Loucy (cell line): Measurements from ENCODE around the gene TDRD10.

Experiments
- H2AFZ ChIP-seq: fragments of 200-600 bp; sonication (generic); 2 replicates; pipeline ENCODE4 v1.6.0; 2016; ENCODE audit warnings: antibody characterized with exemption, mild to moderate bottlenecking, low read length, moderate library complexity
- H3F3A ChIP-seq: fragments of 200-600 bp; 2 replicates; pipeline ENCODE4 v1.6.0; 2016; ENCODE audit warnings: antibody characterized with exemption, low read depth, mild to moderate bottlenecking
- H3K27me3 ChIP-seq: fragments of 200-600 bp; sonication (generic); 2 replicates; pipeline ENCODE4 v1.6.1; 2014; ENCODE audit warnings: low read length, mild to moderate bottlenecking; ENCODE audit not compliant: insufficient read depth, poor library complexity, severe bottlenecking
- H3K36me3 ChIP-seq: fragments of 200-600 bp; sonication (generic); 2 replicates; pipeline ENCODE4 v1.6.1; 2016; ENCODE audit warnings: low read length; ENCODE audit not compliant: insufficient read depth
- H3K4me1 ChIP-seq: fragments of 200-600 bp; sonication (generic); 2 replicates; pipeline ENCODE4 v1.5.1; 2014; ENCODE audit warnings: low read length, mild to moderate bottlenecking; ENCODE audit not compliant: insufficient read depth, poor library complexity, severe bottlenecking
- H3K4me2 ChIP-seq: fragments of 200-600 bp; sonication (generic); 2 replicates; pipeline ENCODE4 v1.6.0; 2014; ENCODE audit warnings: antibody characterized with exemption, low read length, low read depth, mild to moderate bottlenecking; ENCODE audit not compliant: poor library complexity, severe bottlenecking
- H3K4me3 ChIP-seq: fragments of 200-600 bp; sonication (generic); 2 replicates; pipeline ENCODE4 v1.5.1; 2014; ENCODE audit warnings: low read length, mild to moderate bottlenecking, mixed read lengths; ENCODE audit not compliant: poor library complexity, severe bottlenecking
- H3K79me2 ChIP-seq: fragments of 200-600 bp; sonication (generic); 2 replicates; pipeline ENCODE4 v1.6.1; 2014; ENCODE audit warnings: low read length; ENCODE audit not compliant: insufficient read depth
- H3K9ac ChIP-seq: fragments of 200-600 bp; sonication (generic); 2 replicates; pipeline ENCODE4 v1.6.0; 2014; ENCODE audit warnings: mild to moderate bottlenecking, low read depth, low read length, moderate library complexity; ENCODE audit not compliant: poor library complexity, severe bottlenecking
- H3K9me2 ChIP-seq: fragments of 200-600 bp; sonication (generic); replicated peaks from 2 replicates; pipeline ENCODE4 v1.6.1; 2016; ENCODE audit warnings: low read depth, low read length, mixed read lengths
- H3K9me3 ChIP-seq: fragments of 200-600 bp; sonication (generic); 2 replicates; pipeline ENCODE4 v1.6.1; 2014; ENCODE audit warnings: mild to moderate bottlenecking, antibody characterized with exemption, low read length, low read depth; ENCODE audit not compliant: insufficient read depth
- H4K20me1 ChIP-seq: fragments of 200-600 bp; sonication (generic); 2 replicates; pipeline ENCODE4 v1.6.0; 2014; ENCODE audit warnings: antibody characterized with exemption, low read length, mild to moderate bottlenecking; ENCODE audit not compliant: insufficient read depth, poor library complexity, severe bottlenecking
- EZH2phosphoT487 ChIP-seq: fragments of 200-600 bp; IDR thresholded peaks from 2 replicates; pipeline ENCODE4 v1.6.1; 2018; ENCODE audit warnings: antibody characterized with exemption, mild to moderate bottlenecking, moderate library complexity, borderline replicate concordance
- TF ChIP-seq, protein P1 (sequence below): fragments of 200-600 bp; sonication (generic); conservative IDR thresholded peaks from 2 replicates; pipeline ENCODE4 v1.5.1; 2014; ENCODE audit warnings: mild to moderate bottlenecking, antibody characterized with exemption, low read length

The TDRD10 gene

DNA sequence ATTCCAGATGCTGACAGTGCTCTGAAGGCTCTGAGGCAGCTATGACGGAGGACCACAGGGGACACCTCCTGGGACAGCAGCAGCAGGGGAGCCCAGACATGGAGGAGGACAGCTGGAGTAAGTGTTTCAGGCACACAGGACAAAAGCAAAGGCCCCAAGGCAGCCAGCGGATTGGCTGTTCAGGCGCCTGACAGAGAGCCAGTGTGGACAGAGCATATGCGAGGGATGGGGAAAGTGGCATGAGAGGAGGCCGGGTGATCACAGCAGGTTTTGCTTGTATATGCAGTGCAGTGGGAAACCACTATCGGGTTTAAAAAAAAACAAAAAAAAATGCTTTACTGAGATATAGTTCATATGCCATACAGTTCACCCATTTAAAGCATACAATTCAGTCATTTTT is 84.6 kb downstream of the TDRD10 start:
- no peaks in the 10 kb centered on the region for H3K9me3 ChIP-seq
- H3K79me2 ChIP-seq = no peaks in the 10 kb centered on the region
- H3K27me3 ChIP-seq = no peaks in the 10 kb centered on the region
- H3K4me2 ChIP-seq = no peak overlapping the region
- TF ChIP-seq, protein P1, sequence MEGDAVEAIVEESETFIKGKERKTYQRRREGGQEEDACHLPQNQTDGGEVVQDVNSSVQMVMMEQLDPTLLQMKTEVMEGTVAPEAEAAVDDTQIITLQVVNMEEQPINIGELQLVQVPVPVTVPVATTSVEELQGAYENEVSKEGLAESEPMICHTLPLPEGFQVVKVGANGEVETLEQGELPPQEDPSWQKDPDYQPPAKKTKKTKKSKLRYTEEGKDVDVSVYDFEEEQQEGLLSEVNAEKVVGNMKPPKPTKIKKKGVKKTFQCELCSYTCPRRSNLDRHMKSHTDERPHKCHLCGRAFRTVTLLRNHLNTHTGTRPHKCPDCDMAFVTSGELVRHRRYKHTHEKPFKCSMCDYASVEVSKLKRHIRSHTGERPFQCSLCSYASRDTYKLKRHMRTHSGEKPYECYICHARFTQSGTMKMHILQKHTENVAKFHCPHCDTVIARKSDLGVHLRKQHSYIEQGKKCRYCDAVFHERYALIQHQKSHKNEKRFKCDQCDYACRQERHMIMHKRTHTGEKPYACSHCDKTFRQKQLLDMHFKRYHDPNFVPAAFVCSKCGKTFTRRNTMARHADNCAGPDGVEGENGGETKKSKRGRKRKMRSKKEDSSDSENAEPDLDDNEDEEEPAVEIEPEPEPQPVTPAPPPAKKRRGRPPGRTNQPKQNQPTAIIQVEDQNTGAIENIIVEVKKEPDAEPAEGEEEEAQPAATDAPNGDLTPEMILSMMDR = no peak
- TF ChIP-seq EZH2phosphoT487 = no peak
- no peak overlapping the region for H2AFZ ChIP-seq
- H3K9ac ChIP-seq = no peak overlapping the region
- no peak overlapping the region for H3K4me3 ChIP-seq
- H3F3A ChIP-seq = no peaks in the 10 kb centered on the region
- no peaks in the 10 kb centered on the region for H3K4me1 ChIP-seq
- no peaks in the 10 kb centered on the region for H4K20me1 ChIP-seq
- H3K36me3 ChIP-seq = peaks cover 100% of the 10 kb centered on the region
- no peaks in the 10 kb centered on the region for H3K9me2 ChIP-seq

DNA sequence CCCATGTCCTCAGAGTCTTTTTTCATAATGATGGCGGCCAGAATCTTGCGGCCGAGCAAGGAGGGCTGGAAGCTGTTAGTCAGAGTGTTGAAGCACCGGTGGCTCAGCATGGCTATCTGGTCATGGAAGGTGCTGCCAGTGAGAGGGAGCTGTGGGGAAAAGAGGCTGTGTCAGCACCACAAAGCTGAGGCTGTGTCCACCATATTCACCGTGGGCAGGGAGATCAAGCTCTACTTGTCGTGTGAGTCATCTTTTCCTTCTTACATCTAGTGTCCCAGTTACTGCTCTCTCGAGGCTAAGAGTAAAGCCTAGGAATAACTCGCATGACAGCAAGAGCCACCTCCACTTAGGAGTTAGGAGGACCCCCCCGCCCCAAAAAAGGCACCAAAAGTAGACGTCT is 87.8 kb downstream of the TDRD10 start:
- TF ChIP-seq, protein P1 = no peak
- TF ChIP-seq EZH2phosphoT487 = no peak
- Histone ChIP-seq H3K9me3 (no peaks in the 10 kb centered on the region), H3K4me2 (no peak overlapping the region), H3K36me3 (peaks cover 98% of the 10 kb centered on the region), H3K4me3 (no peak overlapping the region), H3K4me1 (no peaks in the 10 kb centered on the region), H3K79me2 (no peaks in the 10 kb centered on the region), H2AFZ (no peak overlapping the region), H4K20me1 (no peaks in the 10 kb centered on the region), H3K9me2 (no peaks in the 10 kb centered on the region), H3K9ac (no peak overlapping the region), H3K27me3 (no peaks in the 10 kb centered on the region), H3F3A (no peaks in the 10 kb centered on the region)

DNA sequence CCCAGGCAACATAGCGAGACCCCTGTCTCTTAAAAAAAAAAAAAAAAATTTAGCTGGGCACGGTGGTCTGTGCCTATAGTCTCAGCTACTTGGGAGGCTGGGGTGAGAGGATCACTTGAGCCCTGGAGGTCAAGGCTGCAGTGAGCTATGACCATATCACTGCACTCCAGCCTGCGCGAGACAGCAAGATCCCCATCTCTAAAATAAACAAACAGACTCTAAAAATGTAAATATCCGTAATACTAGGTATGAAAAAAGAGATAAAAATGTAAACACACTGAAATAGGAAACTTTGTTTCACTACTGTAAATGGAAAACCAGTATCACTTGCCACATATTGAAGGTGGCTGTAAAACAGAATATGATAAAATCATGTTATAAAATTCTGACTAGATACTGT is 88.7 kb downstream of the TDRD10 start:
- no peaks in the 10 kb centered on the region for H3K27me3 ChIP-seq
- no peak for TF ChIP-seq EZH2phosphoT487
- TF ChIP-seq, protein P1 = no peak
- H3K36me3 ChIP-seq = peaks cover 96% of the 10 kb centered on the region
- no peaks in the 10 kb centered on the region for H3K4me1 ChIP-seq
- no peaks in the 10 kb centered on the region for H4K20me1 ChIP-seq
- H3K9me2 ChIP-seq = no peaks in the 10 kb centered on the region
- H3F3A ChIP-seq = no peaks in the 10 kb centered on the region
- H3K4me2 ChIP-seq = no peak overlapping the region
- no peaks in the 10 kb centered on the region for H3K79me2 ChIP-seq
- H3K9me3 ChIP-seq = no peaks in the 10 kb centered on the region
- no peak overlapping the region for H3K4me3 ChIP-seq
- H3K9ac ChIP-seq = no peak overlapping the region
- H2AFZ ChIP-seq = no peak overlapping the region
